ENCODE measurements around the gene NDFIP2. TPM values are rescaled to one million over a fixed set of nuclear protein-coding genes. Genes with fewer than 3 reads are reported as not detected.

NDFIP2 gene, protein sequence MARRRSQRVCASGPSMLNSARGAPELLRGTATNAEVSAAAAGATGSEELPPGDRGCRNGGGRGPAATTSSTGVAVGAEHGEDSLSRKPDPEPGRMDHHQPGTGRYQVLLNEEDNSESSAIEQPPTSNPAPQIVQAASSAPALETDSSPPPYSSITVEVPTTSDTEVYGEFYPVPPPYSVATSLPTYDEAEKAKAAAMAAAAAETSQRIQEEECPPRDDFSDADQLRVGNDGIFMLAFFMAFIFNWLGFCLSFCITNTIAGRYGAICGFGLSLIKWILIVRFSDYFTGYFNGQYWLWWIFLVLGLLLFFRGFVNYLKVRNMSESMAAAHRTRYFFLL
- total RNA-seq (ENCODE audit: low replicate concordance): 20.2 and 28.0 TPM in 2 replicates

DNA sequence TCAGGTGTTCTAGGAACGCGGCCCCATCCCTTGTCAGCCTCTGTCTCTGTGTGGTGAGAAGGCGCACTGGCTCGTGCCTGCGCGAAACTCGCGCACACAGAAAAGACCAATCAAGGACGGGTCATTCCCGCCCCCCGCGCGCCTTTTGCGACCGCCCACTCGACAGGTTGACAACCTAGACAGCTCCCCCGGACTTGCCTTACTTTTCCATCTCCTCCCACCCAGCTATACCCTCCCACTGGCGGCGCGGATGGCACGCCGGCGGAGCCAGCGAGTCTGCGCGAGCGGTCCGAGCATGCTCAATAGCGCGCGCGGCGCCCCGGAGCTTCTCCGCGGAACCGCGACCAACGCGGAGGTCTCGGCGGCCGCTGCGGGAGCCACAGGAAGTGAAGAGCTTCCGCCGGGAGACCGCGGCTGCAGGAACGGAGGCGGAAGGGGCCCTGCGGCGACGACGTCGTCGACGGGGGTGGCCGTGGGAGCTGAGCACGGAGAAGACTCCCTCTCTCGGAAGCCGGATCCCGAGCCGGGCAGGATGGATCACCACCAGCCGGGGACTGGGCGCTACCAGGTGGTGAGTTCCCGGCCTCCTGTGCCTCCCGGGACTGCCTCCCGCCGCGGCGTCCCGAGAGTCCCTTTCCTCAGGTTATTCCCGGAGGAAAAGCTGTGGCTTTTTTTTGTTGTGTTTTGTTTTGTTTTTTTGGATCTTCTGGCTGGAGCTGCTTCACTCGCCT, at the start of gene NDFIP2:
NDFIP2 (plus strand) TSS at position 202 of the 731 bp plus-strand sequence; CDS start at position 251, 49 bp downstream.

Other genes starting within 250 kb of the NDFIP2 start
- gene RBM26, start 74.9 kb upstream of the NDFIP2 start, total RNA-seq (ENCODE audit: low replicate concordance): 9.1 and 13.1 TPM in 2 replicates

Measured in smooth muscle cell of the coronary artery (primary cell).